HG03571 (cell line): Measurements from ENCODE around the gene ZNF625.
"Not testable (repeated sequence)": the region's sequence is repeated elsewhere in the genome, so short reads cannot be mapped to it uniquely, and the experiment has no call there.

Source experiments
- ATAC-seq: cut with Tn5 transposase; IDR thresholded peaks from one replicate; pipeline ENCODE4 v1.9.1; 2021; ENCODE audit not compliant: unreplicated experiment

The ZNF625 gene

DNA sequence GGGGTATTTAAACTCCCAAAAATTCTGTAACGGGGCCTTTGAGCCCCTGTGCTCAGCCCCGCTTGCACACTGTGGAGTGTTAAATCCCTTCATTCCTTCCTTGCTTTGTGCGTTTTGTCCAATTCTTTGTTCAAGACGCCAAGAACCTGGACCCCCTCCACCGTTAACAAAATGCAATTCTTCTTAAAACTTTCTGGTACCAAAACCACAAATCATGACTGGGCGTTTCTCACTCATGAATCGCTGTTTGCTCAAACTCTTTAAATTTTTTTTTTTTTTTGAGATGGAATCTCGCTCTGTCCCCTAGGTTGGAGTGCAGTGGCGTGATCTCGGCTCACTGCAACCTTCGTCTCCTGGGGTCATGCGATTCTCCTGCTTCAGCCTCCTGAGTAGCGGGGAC, 17.3 kb downstream of the ZNF625 start:
- no peak for ATAC-seq

- ATAC-seq = no peak
Observed at GRCh38 chr19:12137221-12137940, 19.2 kb downstream of the ZNF625 start.

DNA sequence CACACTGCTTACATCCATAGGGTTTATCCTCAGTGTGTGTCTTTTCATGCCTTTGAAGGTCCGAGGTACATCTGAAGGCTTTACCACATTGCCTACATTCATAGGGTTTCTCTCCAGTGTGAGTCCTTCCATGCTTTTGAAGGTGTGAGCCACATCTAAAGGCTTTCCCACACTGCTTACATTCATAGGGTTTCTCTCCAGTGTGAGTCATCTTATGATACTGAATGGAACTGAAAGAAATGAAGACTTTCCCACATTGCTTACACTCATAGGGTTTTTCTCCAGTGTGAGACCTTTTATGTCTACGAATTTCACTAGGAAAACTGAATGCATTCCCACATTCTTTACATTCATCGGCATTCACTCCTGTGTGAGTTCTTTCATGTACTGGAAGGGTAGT, 23.5 kb downstream of the ZNF625 start:
- no peak for ATAC-seq

DNA sequence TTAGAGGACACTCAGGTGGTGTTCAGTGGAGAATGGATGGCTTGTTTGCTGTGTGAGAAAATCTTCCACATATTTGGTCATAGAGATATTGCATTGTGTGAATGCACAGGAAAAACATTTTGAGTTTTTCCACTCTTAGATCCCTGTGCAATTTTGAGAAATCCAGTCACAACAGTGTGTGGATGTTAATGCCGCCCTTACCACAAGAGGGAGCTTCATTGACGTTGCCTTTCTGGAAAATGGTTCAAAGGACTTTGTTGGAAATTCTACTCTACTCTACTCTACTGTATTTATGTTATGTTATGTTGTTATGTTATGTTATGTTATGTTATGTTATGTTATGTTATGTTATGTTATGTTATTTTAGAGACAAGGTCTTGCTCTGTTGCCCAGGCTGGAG, 29.8 kb downstream of the ZNF625 start:
- ATAC-seq = no peak

GRCh38 chr19:12117201-12117970, 39.1 kb downstream of the ZNF625 start:
- no peak for ATAC-seq

- ATAC-seq = no peak
Observed at GRCh38 chr19:12113121-12113520, 43.4 kb downstream of the ZNF625 start.

- ATAC-seq = no peak
Observed at GRCh38 chr19:12112701-12113100, 43.8 kb downstream of the ZNF625 start.

GRCh38 chr19:12111943-12112637, 44.4 kb downstream of the ZNF625 start:
- no peak for ATAC-seq

DNA sequence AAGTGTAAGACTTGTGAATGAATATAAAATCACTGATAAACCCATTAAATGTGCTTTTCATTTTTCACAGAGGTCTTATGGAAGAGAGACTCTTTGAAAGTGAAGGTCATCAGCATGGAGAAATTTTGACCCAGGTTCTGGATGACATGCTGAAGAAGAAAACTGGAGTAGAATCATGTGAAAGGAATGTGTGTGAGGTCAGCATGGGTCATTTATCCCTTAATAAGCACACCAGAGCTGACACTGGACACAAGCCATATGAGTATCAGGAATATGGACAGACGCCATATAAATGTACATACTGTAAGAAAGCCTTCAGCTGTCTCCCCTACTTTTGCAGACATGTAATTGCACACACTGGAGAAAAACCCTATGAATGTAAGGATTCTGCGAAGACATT, 45.4 kb downstream of the ZNF625 start:
- no peak for ATAC-seq

DNA sequence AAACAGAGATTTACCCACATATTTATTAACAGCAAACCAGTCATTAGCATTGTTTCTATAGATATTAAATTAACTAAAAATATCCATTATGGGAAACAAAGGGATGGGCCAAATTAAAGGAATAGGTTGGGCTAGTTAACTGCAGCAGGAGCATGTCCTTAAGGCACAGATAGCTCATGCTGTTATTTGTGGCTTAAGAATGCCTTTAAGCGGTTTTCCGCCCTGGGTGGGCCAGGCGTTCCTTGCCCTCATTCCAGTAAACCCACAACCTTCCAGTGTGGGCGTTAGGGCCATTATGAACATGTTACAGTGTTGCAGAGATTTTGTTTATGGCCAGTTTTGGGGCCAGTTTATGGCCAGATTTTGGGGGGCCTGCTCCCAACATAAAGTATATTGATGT, 52.6 kb downstream of the ZNF625 start:
- not testable (repeated sequence) for ATAC-seq

DNA sequence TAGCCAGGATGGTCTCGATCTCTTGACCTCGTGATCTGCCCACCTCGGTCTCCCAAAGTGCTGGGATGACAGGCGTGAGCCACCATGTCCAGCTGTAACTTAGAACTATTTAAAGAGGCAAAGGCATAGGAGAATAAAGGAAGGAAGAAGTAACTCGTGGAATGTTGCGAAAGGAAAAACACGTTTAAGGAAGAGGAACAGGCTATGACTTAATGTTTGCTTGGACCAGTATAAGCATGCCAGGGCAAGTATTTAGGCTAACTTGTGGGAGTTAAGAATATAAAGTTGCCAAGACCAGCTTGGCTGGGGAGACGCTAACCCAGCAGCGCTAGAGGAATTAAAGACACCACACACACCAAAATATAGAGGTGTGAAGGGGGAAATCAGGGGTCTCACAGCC, 58.5 kb downstream of the ZNF625 start:
- ATAC-seq = no peak

DNA sequence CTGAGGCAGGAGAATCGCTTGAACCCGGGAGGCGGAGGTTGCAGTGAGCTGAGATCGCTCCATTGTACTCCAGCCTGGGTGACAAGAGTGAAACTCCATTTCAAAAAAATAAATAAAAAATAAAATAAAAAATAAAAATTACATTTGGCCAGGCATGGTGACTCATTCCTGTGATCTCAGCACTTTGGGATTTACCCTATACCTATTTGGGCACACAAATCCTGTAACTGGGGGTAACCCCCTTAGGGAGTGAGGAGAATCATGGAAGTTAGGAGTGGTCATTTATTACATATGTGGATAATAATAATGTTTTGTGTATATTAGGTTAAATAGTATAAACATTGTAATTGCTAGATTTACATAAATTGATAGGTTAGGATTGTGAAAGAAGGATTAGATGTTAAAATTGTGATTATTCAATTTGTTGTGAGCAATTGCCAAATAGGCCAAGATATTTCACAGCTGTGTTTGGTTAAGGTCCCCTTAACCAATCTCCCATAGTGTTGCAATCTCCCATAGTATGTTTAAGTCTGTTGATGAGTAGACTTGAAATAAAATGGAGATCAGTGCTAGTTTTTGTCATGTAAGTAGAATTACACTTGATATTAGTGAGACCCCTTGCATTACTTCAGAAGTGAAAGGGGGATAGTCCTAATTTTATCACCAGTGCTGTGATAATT, 61.3 kb downstream of the ZNF625 start:
- no peak for ATAC-seq
